ENCODE results near the gene NINL. TPM values are rescaled to one million over a fixed set of nuclear protein-coding genes. Genes with fewer than 3 reads are reported as not detected.
A peak's percentile ranks its signal among the peaks of the same experiment; 100 is the strongest.

The NINL gene
- total and polyA plus RNA-seq, 12 donors, result 1.3 to 17.9 (median 3.8) TPM

DNA sequence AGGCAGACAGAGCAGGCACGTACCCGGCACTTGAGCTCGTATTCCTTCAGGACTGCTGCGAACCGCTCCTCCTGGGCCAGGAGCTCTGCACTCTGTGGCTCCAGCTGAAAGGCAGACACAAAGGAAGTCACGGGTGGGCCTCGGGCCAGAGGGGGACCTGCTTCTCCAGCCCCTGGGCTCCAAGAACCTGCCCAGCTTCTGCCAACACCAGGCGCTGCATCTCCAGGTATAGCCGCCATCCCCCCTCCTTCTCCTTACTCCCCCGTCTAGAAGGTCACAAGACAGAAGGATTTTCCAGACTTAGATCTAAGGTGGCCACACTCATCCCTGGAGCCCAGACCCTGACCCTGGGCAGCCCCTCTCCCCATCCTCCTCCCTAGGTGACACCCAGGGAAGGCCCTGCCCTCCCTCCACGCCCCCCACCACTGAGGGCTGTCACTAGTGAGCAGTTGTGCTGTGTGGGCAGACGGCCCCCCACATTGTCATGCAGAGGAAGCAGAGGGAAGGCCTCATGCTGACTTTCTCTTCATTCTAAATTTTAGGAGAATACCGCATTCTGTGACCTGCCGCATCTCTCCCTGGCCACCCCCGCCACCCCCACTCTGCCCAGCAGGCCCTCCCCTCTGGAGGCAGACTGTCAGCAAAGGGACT is 96.0 kb downstream of the NINL start:
- Histone ChIP-seq H3K36me3 (peaks cover 0 to 13% (median 0%) of the 10 kb centered on the region in 9 donors), H3K4me3 (no peak overlapping the region), H3K27ac (no peak overlapping the region), H3K9me3 (no peaks in the 10 kb centered on the region), H3K27me3 (no peaks in the 10 kb centered on the region), H3K4me1 (peaks cover 0 to 20% (median 4%) of the 10 kb centered on the region in 9 donors)
- WGBS, 2 donors, result 94 to 95% methylated on average over 15 of the region's 15 CpGs
- ATAC-seq (no peak), DNase-seq (no peak)
- TF ChIP-seq, protein P1, sequence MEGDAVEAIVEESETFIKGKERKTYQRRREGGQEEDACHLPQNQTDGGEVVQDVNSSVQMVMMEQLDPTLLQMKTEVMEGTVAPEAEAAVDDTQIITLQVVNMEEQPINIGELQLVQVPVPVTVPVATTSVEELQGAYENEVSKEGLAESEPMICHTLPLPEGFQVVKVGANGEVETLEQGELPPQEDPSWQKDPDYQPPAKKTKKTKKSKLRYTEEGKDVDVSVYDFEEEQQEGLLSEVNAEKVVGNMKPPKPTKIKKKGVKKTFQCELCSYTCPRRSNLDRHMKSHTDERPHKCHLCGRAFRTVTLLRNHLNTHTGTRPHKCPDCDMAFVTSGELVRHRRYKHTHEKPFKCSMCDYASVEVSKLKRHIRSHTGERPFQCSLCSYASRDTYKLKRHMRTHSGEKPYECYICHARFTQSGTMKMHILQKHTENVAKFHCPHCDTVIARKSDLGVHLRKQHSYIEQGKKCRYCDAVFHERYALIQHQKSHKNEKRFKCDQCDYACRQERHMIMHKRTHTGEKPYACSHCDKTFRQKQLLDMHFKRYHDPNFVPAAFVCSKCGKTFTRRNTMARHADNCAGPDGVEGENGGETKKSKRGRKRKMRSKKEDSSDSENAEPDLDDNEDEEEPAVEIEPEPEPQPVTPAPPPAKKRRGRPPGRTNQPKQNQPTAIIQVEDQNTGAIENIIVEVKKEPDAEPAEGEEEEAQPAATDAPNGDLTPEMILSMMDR (IDR thresholded peaks at IDR 0.05), result no peak
- intact Hi-C loops (cut with DNase I), result no loop called here

DNA sequence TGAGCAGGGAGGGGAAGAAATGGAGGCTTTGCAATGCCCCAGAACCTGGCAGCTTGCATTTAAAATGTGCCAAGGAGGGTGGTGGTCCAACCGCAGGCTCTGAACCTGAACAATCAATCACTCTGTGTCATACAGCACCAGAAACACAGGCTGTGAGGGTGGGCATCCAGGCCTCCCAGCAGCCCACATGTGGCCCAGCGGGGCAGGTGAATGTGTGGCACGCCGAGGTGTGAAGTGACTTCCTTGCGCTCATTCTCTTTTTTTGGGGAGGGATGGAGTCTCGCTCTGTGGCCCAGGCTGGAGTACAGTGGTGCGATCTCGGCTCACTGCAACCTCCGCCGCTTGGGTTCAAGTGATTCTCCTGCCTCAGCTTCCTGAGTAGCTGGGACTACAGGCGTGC is 97.4 kb downstream of the NINL start:
- intact Hi-C loops (cut with DNase I), result no loop called here
- no peak for ATAC-seq
- H3K27ac ChIP-seq, result no peak overlapping the region
- TF ChIP-seq, protein P1 (IDR thresholded peaks at IDR 0.05), result no peak
- H3K4me1 ChIP-seq, result peaks cover 0 to 20% (median 4%) of the 10 kb centered on the region in 9 donors
- no peaks in the 10 kb centered on the region for H3K9me3 ChIP-seq
- DNase-seq, result no peak
- WGBS, 2 donors, result 97 to 99% methylated on average over 11 of the region's 11 CpGs
- H3K27me3 ChIP-seq, result no peaks in the 10 kb centered on the region
- peaks cover 0 to 20% (median 0%) of the 10 kb centered on the region in 9 donors for H3K36me3 ChIP-seq
- no peak overlapping the region for H3K4me3 ChIP-seq

DNA sequence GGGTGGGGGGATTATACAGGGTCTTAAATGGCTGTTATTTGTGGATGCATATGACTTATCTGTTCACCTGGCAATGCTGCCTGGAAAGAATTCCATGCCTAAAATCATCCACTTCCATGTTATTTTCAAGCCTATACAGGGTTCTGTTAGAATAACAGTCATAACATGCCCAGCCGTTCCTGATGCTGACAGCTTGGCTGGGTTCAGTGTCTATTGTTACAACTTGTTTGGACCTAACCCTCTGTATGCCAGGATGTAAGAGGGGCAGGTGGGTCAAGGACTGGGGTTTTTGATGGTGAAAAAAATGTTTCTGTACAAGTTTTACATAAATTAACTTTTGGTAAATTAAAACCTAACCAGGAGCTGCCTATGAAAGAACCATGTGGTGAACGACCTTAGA is 98.0 kb downstream of the NINL start:
- no peak overlapping the region for H3K27ac ChIP-seq
- no peak for ATAC-seq
- DNase-seq, result no peak
- no peak overlapping the region for H3K4me3 ChIP-seq
- H3K4me1 ChIP-seq, result peaks cover 0 to 20% (median 4%) of the 10 kb centered on the region in 9 donors
- no peaks in the 10 kb centered on the region for H3K27me3 ChIP-seq
- WGBS, 2 donors, result 54 to 61% methylated on average over 2 of the region's 2 CpGs
- intact Hi-C loops (cut with DNase I), result no loop called here
- peaks cover 0 to 20% (median 0%) of the 10 kb centered on the region in 9 donors for H3K36me3 ChIP-seq
- TF ChIP-seq, protein P1 (IDR thresholded peaks at IDR 0.05), result no peak
- no peaks in the 10 kb centered on the region for H3K9me3 ChIP-seq

DNA sequence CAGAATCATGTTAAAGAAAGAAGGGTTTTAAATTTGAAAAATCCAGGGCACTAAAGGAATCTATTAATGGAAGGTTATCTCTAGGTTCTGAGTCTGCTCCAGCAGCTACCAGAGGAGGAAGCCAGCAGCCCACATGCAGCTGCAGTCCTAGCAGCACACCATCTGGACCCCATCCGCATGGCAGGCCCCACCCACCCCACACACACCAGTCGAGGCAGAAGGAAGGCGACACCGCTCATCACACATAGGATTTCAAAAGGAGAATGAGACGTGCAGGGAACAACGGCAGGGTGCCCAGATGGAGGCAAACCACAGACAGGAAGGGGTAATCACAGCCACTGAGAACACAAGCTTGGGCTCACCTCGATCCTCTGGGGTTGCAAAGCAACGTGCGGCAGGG is 99.0 kb downstream of the NINL start:
- TF ChIP-seq, protein P1 (IDR thresholded peaks at IDR 0.05), result no peak
- WGBS, 2 donors, result 40 to 42% methylated on average over 9 of the region's 9 CpGs
- H3K27ac ChIP-seq, result no peak overlapping the region
- H3K9me3 ChIP-seq, result no peaks in the 10 kb centered on the region
- no peaks in the 10 kb centered on the region for H3K27me3 ChIP-seq
- peaks cover 0 to 20% (median 4%) of the 10 kb centered on the region in 9 donors for H3K4me1 ChIP-seq
- H3K4me3 ChIP-seq, result no peak overlapping the region
- DNase-seq (peak in 1 of 2 donors; percentile 21), ATAC-seq (peak in 6 of 8 donors; percentile 66 to 84 (median 75))
- intact Hi-C loops (cut with DNase I), result no loop called here
- H3K36me3 ChIP-seq, result peaks cover 0 to 25% (median 0%) of the 10 kb centered on the region in 9 donors

Data from heart right ventricle (tissue), 16 donors.